PC-3 (cell line): ENCODE measurements around the gene LRRFIP1.

ENCODE experiments used
- CTCF ChIP-seq: fragments of 300-600 bp; sonication (generic); conservative IDR thresholded peaks from 2 replicates; pipeline ENCODE4 v1.5.1; 2017; ENCODE audit warnings: antibody characterized with exemption, low read depth, mild to moderate bottlenecking, low read length
- EZH2 ChIP-seq: fragments of 300-600 bp; sonication (generic); IDR thresholded peaks from one replicate; pipeline ENCODE4 v1.6.1; 2017; ENCODE audit warnings: antibody characterized with exemption, mild to moderate bottlenecking, low read length; ENCODE audit not compliant: unreplicated experiment
- EZH2phosphoT487 ChIP-seq: fragments of 300-600 bp; sonication (generic); IDR thresholded peaks from 2 replicates; pipeline ENCODE4 v1.6.1; 2018; ENCODE audit warnings: mild to moderate bottlenecking, antibody characterized with exemption, low read length, borderline replicate concordance

GRCh38 chr2:237629188-237629534 lies 1.8 kb downstream of the LRRFIP1 start:
- TF ChIP-seq CTCF (no peak), EZH2phosphoT487 (no peak), EZH2 (no peak)
